HT1080 (cell line): ENCODE measurements around the gene TMED5. TPM values are rescaled to one million over a fixed set of nuclear protein-coding genes. Genes with fewer than 3 reads are reported as not detected.
"Not testable (repeated sequence)": the region's sequence is repeated elsewhere in the genome, so short reads cannot be mapped to it uniquely, and the experiment has no call there.

Experiments
- DNase-seq: peaks from one replicate; pipeline ENCODE4 v3.0.0-alpha.2; 2015; ENCODE audit warnings: low read depth
- polyA plus RNA-seq, 2 experiments: library from polyadenylated mRNA; depleted of rRNA; stranded (reverse); fragments of >200 nt; gene quantifications; 2 replicates each; pipeline ENCODE4 v1.2.3, GENCODE V29; 2015
- total RNA-seq: library from RNA; depleted of rRNA; stranded (reverse); fragments of >200 nt; shearing (Covaris generic); gene quantifications from 2 replicates; pipeline ENCODE4 v1.2.3, GENCODE V29; 2014; rRNA removed

TMED5 gene
- total RNA-seq, result 51.8 and 65.1 TPM in 2 replicates
- 56.2 and 56.8 TPM in 2 replicates for polyA plus RNA-seq (2015; cell fraction: cytosol; rRNA removed)
- 47.0 and 55.7 TPM in 2 replicates for polyA plus RNA-seq (2015; cell fraction: nucleus; rRNA removed)

GRCh38 chr1:93179886-93180722, at the start of gene TMED5:
Gene TMED5, minus strand, starts transcription at chr1:93180413. Its CDS starts 171 bp downstream, at chr1:93180242.
- peak; percentile 98 for DNase-seq

- DNase-seq, result no peak
Measured at GRCh38 chr1:93223023-93223675, 42.9 kb upstream of the TMED5 start.

DNA sequence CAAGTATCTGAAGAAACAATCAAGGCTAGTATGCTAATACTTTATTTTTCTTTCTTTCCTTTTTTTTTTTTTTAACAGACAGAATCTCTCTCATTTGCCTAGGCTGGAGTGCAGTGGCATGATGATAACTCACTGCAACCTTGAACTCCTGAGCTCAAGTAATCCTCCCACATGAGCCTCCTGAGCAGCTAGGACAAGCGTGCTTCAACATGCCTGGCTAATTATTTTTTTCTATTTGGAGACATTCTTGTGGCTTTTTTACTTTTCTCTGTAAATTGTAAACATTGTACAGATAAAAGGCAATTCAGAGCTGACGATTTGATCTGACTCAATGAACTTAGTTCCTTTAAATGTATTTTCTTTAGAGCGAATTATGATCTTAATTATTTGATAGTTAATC, 41.7 kb upstream of the TMED5 start:
- no peak for DNase-seq

DNA sequence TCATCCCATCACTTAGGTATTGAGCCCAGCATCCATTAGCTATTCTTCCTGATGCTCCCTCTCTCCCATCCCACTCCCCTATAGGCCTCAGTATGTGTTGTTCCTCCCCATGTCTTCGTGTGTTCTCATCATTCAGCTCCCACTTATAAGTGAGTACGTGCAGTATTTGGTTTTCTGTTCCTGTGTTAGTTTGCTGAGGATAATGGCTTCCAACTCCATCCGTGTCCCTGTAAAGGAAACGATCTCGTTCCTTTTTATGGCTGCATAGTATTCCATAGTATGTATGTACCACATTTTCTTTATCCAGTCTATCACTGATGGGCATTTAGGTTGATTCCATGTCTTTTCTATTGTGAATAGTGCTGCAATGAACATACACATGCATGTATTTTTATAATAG, 40.5 kb upstream of the TMED5 start:
- not testable (repeated sequence) for DNase-seq

DNA sequence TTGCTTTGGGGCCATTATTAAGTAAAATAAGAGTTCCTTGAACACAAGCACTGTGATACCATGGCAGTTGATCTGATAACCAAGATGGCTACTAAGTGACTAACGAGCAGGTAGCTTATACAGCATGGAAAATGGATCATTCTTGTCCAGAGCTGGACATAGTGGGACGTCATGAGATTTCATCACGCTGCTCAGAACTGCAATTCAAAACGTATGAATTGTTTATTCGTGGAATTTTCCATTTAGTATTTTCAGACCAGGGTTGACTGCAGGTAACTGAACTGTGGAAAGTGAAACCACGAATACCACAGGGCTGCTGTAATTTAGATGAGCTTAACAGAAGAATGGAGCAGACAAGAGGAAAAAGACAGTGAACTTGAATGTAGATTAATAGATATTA, 39.2 kb upstream of the TMED5 start:
- DNase-seq, result no peak

DNA sequence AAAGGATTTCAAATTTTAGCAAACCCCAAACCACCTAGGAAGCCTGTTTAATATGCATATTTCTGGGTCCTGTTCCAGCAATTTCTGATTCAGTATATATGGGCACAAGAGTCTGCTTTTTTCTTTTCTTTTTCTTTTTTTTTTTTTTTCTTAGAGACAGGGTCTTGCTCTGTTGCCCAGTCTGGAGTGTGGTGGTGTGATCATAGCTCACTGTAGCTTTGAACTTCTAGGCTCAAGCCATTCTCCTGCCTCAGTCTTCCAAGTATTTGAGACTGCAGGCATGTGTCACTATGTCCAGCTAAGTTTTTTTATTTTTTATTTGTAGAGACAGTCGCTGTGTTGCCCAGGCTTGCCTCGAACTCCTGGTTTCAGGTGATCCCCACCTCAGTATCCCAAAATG, 35.1 kb upstream of the TMED5 start:
- no peak for DNase-seq

DNA sequence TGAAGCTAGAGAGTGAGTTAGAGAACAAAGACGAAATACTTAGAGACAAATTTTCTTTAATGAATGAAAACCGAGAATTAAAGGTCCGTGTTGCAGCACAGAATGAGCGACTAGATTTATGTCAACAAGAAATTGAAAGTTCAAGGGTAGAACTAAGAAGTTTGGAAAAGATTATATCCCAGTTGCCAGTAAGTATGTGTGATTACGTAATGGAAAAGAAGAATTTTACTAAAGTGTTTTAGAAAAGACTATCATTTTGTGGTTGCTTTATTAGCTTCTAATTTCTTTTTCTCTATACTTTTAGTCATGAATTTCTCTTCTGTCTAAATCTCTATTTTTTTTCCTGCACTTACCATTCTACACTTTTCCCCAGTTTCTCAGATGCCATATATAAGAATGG, 27.0 kb upstream of the TMED5 start:
- DNase-seq, result no peak

GRCh38 chr1:93206567-93206954, 26.3 kb upstream of the TMED5 start:
- DNase-seq, result no peak

GRCh38 chr1:93205892-93206566, 25.8 kb upstream of the TMED5 start:
- no peak for DNase-seq

DNA sequence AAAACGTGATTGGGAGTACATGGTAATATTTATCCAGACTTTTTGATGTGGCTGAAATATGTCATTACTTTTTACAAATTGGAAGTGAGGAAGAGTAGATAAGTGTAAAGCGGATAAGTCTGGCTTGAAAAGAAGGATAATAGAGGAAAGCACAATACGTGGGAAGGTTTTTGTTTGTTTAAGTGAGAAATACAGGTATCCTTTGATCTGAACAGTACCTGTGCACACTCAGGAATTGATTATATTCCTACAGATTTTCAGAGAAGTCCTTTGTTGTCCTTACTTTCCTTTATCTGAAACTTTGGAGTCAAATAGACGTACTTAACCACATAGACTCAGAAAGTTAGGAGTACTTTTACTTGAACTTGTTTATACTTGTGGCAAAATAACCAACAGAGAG, 20.5 kb upstream of the TMED5 start:
- no peak for DNase-seq

DNA sequence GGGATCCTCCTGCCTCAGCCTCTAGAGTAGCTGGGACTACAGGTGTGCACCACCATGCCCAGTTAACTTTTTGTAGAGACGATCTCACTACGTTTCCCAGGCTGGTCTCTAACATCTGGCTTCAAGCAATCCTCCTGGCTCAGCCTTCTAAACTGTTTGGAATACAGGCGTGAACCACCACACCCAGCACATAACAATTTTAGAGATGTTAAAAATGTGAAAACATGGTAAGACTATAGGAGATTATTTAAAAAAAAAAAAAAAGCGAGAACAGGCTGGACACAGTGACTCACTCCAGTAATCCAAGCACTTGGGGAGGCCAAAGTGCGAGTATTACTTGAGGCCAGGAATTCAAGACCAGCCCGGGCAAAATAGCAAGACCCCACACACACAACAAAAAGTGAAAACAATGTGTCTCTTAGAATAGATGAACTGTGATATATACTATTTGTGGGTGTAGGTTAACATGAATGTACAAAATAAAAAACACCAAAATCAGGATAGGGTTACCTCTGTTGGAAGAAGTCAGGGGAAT, 19.9 kb upstream of the TMED5 start:
- no peak for DNase-seq

GRCh38 chr1:93199150-93199549, 18.9 kb upstream of the TMED5 start:
- no peak for DNase-seq

- no peak for DNase-seq
Measured at GRCh38 chr1:93196591-93196990, 16.4 kb upstream of the TMED5 start.

- DNase-seq, result no peak
Measured at GRCh38 chr1:93194231-93194990, 14.2 kb upstream of the TMED5 start.

GRCh38 chr1:93190432-93190831, 10.2 kb upstream of the TMED5 start:
- no peak for DNase-seq

DNA sequence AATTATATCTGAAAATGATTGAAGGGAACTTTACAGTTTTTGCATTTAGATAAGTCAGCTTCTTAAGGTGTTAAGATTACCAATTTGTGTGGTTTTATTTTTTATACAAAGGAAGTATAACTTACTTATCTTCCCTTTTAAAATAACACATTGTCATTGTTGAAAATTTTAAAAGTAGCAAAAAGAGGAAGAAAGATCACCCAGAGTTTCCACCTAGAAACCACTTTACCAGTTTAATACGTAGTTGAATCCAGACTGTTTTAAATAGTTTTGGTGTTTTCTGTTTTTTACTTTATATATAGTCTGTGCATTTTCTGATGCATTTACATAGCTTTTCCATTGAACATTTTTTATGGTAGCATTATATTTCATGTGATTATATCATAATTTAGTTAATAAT, 6.5 kb upstream of the TMED5 start:
- no peak for DNase-seq

- peak; percentile 73 for DNase-seq
Measured at GRCh38 chr1:93180723-93181613, 755 bp upstream of the TMED5 start, which contains the start of gene CCDC18. Gene CCDC18, plus strand, starts transcription at chr1:93180724. Its CDS starts 2,638 bp downstream, at chr1:93183362.

DNA sequence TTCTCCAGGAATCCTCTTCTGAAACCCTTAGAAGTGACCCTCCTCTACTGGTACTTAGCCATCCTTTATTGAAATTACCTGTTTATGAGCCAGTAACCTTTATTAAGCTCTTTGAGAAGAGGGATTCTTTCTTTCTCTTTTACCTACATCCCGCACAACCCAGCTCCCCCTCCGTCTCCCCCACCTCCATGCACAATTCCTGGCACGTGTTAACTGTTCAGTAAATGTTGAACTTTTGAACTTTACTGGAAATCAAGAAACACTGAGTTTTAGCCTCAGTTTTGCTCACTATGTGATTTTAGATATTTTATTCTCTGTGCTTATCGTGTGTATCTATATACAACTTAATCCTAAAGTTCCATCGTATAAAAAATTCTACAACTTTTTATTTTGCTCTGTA, 1.8 kb downstream of the TMED5 start:
- no peak for DNase-seq

DNA sequence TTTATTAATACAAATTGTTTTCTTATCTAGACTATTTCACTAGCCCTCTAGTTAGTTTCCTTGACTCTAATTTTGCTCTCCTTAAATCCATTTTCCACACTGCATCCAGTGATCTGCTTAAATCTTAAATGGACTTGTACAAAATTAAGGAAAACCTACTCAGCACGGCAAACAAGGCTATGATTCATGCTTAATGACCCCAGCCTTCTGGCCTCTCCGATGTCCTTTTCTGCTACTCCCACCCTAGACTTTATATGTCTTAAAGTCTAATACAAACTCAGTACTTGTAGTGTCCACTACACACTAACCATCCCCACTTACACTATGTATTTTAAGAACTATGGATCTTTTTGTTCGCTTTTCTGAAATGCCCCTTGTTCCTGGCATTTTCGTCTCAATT, 2.2 kb downstream of the TMED5 start:
- peak; percentile 41 for DNase-seq

DNA sequence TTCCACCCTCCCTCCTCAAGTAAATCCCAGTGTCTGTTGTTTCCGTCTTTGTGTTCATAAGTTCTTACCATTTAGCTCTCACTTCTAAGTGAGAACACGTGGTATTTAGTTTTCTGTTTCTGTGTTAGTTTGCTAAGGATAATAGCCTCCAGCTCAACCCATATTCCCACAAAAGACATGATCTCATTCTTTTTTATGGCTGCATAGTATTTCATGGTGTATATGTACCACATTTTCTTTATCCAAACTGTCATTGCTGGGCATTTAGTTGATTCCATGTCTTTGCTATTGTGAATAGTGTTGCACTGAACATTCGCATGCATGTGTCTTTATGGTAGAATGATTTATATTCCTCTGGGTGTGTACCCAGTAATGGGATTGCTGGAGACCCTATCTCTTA, 5.6 kb downstream of the TMED5 start:
- not testable (repeated sequence) for DNase-seq
